Stimulated activated CD8-positive, alpha-beta memory T cell treated with anti-CD3 and anti-CD28 coated beads, Interleukin-2, amount 100 ng/mL, for 48 hours (primary cell): ENCODE measurements around the gene KIF4B.
"Not testable (repeated sequence)": the region's sequence is repeated elsewhere in the genome, so short reads cannot be mapped to it uniquely, and the experiment has no call there.

Experiments used
- DNase-seq, 2 donors: peaks; one replicate each; pipeline ENCODE4 v3.0.0-alpha.2; 2020; ENCODE audit warnings: low read depth in 2 of 2

Gene KIF4B

GRCh38 chr5:155004138-155004744 is 9.3 kb upstream of the KIF4B start:
- DNase-seq: peak in 1 of 2 donors; percentile 2

- DNase-seq: not testable (repeated sequence)
Measured at GRCh38 chr5:155006265-155006664, 7.3 kb upstream of the KIF4B start.

GRCh38 chr5:155008669-155009068 is 4.9 kb upstream of the KIF4B start:
- no peak for DNase-seq

GRCh38 chr5:155010881-155011280 is 2.7 kb upstream of the KIF4B start:
- DNase-seq: no peak

GRCh38 chr5:155015239-155015638 is 1.7 kb downstream of the KIF4B start:
- DNase-seq: no peak

- no peak for DNase-seq
Measured at GRCh38 chr5:155017610-155018009, 4.1 kb downstream of the KIF4B start.

- DNase-seq: no peak
Measured at GRCh38 chr5:155019601-155020226, 6.2 kb downstream of the KIF4B start.

- no peak for DNase-seq
Measured at GRCh38 chr5:155021842-155022241, 8.3 kb downstream of the KIF4B start.

GRCh38 chr5:155023320-155023719 is 9.8 kb downstream of the KIF4B start:
- no peak for DNase-seq

GRCh38 chr5:155024015-155024414 is 10.5 kb downstream of the KIF4B start:
- DNase-seq: no peak

- no peak for DNase-seq
Measured at GRCh38 chr5:155025895-155026294, 12.3 kb downstream of the KIF4B start.

GRCh38 chr5:155027993-155028629 is 14.6 kb downstream of the KIF4B start:
- DNase-seq: no peak

GRCh38 chr5:155029240-155029639 is 15.7 kb downstream of the KIF4B start:
- no peak for DNase-seq

- DNase-seq: not testable (repeated sequence)
Measured at GRCh38 chr5:155034145-155034744, 20.7 kb downstream of the KIF4B start.

- not testable (repeated sequence) for DNase-seq
Measured at GRCh38 chr5:155035087-155035486, 21.5 kb downstream of the KIF4B start.

- DNase-seq: no peak
Measured at GRCh38 chr5:155040984-155041653, 27.6 kb downstream of the KIF4B start.

GRCh38 chr5:155044591-155044990 is 31.0 kb downstream of the KIF4B start:
- no peak for DNase-seq

GRCh38 chr5:155046591-155046990 is 33.0 kb downstream of the KIF4B start:
- no peak for DNase-seq

- DNase-seq: no peak
Measured at GRCh38 chr5:155047818-155048217, 34.3 kb downstream of the KIF4B start.

GRCh38 chr5:155049569-155050383 is 36.2 kb downstream of the KIF4B start:
- no peak for DNase-seq

- no peak for DNase-seq
Measured at GRCh38 chr5:155050384-155051019, 36.9 kb downstream of the KIF4B start.
